ENCODE data around the gene DRC3.

Gene DRC3

DNA sequence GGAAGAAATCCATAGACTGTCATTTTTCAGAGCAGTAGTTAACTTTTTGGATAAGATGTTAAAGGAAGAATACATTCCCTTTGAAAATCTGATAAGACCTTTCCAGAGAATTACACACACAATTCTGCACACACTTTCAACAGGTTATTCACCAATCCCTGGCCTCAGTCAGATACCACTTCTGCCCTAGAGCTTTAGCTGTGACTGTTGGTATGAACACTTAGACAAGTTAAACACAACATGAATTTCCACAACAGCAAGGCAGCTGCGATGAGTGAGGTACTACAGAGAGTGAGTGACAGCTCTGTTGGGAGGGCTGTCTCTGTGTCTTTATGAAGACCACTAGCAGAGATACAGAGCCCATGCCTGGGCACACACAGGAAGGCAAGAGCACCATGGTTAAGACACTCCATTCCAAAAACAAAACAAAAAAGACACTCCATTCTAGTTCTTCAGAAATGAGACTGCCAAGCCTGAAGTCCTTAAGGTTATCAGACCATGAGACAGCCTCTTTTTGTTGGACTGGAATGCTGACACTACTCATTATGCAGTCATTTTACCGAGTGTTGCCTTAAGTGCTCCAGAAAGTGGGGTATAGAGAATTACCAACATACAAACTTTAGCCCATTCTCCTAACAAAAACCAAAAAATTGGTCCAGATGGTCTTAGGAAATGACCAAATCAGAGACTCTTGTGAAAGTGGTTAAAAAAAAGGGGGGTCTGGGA is 42.8 kb upstream of the DRC3 start:
- no peak for DNase-seq (ENCODE audit: low read depth)
- TF ChIP-seq CTCF (conservative IDR thresholded peaks at IDR 0.05; ENCODE audit: low read depth, low read length) = no peak
- no peak overlapping the region for H3K4me3 ChIP-seq (ENCODE audit: low read depth, low read length)

DNA sequence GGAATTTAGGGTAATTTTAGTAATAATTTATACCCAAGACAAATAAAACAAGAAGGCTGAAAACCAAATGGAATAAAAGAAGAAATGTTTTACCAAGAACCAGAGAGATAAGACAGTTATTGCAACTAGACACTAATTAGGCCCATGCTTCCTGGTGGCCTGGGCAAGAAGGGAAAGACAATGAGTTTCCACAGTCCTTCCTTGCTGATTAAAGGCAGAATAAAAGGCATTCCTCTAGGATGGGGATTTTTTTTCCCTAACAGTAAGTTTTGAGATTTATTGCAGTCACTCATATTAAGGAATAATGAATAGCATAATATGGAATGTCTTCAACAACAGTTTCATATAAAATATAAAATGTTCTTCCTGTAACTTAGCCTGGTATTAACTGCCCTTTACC is 42.0 kb upstream of the DRC3 start:
- TF ChIP-seq CTCF (conservative IDR thresholded peaks at IDR 0.05; ENCODE audit: low read depth, low read length) = no peak
- DNase-seq (ENCODE audit: low read depth) = no peak
- H3K4me3 ChIP-seq (ENCODE audit: low read depth, low read length) = no peak overlapping the region

GRCh38 chr17:17931159-17931558 is 41.5 kb upstream of the DRC3 start:
- no peak for DNase-seq (ENCODE audit: low read depth)
- no peak overlapping the region for H3K4me3 ChIP-seq (ENCODE audit: low read depth, low read length)
- TF ChIP-seq CTCF (conservative IDR thresholded peaks at IDR 0.05; ENCODE audit: low read depth, low read length) = no peak

DNA sequence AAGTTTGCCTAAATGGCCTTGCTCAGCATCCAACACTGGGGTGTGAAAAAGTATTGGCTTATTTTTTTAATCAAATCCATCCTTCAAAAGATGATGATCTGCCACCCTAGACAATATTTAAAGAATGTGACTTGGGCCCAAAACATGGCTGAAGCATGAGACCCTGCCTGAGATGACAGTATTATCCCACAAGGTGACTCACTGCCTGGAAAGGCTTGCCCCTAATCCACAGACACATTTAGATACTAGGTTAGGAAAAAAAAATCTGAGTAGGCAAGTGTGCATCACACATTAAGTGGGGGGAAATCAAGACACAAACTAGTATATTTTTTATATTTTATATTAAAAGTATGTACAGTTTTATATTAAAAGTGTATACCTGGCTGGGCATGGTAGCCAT is 38.9 kb upstream of the DRC3 start:
- no peak for TF ChIP-seq CTCF (conservative IDR thresholded peaks at IDR 0.05; ENCODE audit: low read depth, low read length)
- no peak for DNase-seq (ENCODE audit: low read depth)
- H3K4me3 ChIP-seq (ENCODE audit: low read depth, low read length) = no peak overlapping the region

DNA sequence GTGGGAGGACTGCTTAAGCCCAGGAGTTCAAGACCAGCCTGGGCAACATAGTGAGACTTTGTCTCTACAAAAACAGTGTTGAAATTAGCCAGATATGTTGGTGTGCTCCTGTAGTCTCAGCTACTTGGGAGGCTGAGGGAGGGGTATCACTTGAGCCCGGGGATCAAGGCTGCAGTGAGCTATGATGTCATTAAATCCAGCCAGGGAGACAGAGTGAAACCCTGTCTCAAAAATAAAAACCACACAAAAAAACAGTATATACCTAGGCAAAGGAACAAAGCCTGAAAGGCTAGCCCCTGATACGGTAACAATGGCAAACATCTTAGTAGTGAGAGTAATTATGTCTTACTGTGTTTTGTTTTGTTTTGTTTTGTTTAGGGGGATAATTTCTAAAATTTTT is 38.4 kb upstream of the DRC3 start:
- no peak overlapping the region for H3K4me3 ChIP-seq (ENCODE audit: low read depth, low read length)
- no peak for DNase-seq (ENCODE audit: low read depth)
- TF ChIP-seq CTCF (conservative IDR thresholded peaks at IDR 0.05; ENCODE audit: low read depth, low read length) = no peak

- H3K4me3 ChIP-seq (ENCODE audit: low read depth, low read length) = no peak overlapping the region
- no peak for TF ChIP-seq CTCF (conservative IDR thresholded peaks at IDR 0.05; ENCODE audit: low read depth, low read length)
- no peak for DNase-seq (ENCODE audit: low read depth)
Observed at GRCh38 chr17:17934806-17935205, 37.9 kb upstream of the DRC3 start.
